Epidermal melanocyte (primary cell): ENCODE results near the gene PAX6.

Experiments
- DNase-seq: peaks from one replicate; pipeline ENCODE4 v3.0.0; 2011; ENCODE audit warnings: low spot score; ENCODE audit not compliant: insufficient read length

PAX6 gene

DNA sequence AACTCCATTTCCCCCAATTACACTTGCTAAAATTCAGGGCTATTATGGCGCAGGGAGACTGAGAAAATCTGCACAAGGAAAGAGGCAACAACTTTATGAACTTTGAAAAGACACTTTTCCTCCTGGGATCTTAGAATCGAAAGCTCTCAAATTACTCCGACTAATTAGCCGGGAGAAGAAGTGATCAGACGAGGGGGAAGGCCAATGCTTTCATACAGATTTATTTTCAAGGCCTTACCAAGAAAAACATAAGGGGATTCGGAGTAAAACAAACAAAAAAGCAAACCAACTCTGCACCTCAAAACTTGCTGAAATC is 1.6 kb downstream of the PAX6 start:
- DNase-seq, result no peak

DNA sequence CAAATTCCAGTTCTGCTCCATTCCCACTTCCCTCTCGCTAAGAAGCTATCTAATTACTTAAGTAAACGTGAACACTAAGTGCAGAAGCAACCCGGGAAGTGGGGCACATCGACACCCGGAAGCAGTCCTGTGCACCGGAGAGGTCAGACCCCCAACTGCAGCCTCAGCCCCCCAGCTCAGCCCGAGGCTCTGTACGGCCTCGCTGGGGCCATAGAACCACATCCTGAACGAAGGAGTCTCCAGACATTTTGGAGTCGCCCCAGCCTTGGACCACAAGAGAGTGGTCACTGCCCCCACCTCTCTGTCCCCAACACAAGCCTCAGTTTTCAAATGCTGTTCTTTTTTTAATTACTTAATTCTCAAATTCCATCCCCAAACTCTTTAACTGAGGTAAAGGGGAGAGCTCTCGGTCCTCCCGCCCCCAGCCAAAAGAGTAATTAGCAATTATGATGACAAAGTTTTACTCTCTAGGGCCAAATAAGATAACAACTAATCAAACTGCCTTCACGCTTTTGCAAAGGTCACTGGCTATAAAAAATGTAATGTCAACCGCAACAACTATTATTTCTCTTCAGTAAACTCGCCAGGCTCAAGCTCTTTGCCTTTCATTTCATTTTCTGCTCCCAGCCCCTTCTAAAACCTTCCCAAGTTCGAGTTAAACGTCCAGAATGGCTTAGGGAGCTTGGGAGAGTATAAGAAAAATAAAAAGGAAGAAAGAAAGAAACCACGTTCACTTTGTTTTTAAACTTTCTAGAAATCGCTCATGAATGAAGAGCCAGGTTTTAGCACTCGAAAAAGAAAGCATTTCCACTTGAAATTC is 2.2 kb downstream of the PAX6 start:
- no peak for DNase-seq

DNA sequence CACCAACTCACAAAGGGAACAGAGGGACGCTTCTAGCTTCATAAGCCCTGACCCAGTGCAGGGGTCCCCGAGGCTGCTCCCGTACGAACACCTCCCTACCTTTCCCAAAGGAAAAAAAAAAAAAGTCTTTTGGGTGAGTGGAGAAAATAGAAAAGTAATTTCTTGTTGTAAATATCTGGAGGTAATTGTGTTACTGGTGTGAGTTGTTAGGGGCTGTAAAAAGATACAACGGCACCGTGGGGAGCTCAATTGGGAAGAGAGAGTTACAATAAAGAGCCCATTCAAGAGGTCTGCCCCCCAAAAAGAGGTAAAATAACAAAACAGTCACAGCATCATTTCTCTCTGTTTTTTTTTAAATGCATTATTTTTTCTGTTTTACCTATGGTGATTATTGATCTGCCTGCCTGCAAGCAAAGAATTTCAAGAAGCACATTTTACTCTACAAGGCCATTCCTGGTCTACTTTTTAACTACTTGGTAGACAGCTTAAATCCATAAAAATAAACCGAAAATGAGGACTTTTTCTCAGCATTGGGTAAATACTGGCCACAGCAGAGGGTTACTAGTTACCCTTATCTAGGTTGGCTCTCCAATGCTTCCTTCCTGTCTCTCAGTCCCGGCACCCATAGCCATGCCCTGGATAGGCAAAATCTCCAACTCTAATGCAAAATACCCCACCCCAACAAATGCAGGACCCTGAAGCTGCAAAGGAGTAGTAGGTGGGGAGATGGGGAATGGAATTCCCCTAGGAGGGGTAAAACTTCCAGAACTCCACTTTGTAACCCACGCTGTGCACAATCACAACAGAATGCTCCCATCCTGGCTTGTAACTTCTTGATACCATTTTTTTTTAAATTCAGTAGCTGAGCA is 3.1 kb downstream of the PAX6 start:
- DNase-seq, result no peak

- no peak for DNase-seq
Measured at GRCh38 chr11:31806928-31807798, 4.0 kb downstream of the PAX6 start.

- DNase-seq, result no peak
Measured at GRCh38 chr11:31806186-31806927, 4.8 kb downstream of the PAX6 start.

DNA sequence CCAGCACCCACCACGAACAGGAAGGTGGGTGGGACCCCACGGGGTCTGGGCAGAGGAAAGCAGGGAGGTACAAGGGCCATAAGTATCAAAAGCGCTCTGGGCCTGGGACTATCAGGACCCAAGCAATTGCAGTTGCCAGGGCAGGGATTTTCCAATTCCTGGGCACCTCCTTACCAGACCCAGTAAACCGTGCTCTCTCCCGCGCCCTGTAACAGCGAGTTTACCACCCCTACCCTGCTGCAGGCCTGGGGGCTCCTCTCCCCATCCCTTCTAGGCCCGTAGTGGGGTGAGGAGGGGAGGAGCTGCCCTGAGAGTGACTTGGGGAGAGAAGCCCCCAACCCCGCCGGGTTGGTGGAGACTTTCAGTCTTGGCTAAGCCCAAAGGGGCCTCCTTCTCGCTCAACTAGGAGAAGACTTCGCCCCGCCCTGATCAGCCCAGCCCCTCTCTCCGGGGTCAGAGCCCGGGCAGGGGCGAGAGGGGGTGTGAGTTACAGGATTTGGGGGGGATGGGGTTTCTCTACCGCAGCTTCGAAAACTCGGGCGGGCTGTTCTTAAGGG is 5.4 kb downstream of the PAX6 start:
- DNase-seq, result no peak

GRCh38 chr11:31805037-31805628 is 6.0 kb downstream of the PAX6 start:
- DNase-seq, result no peak

DNA sequence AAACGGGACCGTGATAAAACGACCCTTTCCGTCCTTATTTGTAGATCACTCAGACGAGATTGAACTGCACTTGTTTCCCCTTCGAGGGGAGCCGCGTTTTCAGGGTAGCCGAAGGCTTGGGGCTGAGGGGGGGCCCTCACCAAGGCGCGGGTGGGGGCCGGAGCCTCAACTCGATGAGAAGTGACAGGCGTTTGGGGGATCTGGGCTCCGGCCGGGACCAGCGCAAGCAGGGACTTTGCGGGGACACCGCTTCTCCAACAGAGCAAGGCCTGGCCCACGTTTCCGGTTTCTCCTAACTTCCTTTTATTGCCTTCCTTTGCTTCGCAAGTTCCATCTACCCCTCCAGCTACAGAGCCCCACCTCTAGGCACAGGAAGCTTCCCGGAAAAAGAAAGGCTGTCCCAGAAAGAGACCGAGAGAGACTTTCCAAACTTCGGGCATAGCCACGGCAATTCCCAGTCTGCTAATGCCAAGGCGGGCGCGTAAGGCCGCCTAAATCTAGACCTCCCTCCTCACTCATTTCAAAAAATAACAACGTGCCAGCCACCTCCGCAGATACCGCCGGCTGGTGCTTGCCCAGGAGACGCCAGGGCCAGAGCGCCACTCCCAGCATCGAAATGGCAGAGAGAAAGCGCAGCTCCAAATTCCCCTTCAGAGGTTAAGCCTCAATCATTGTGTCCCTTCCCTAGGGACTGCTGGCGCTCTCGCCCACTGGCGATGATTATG is 6.6 kb downstream of the PAX6 start:
- no peak for DNase-seq

DNA sequence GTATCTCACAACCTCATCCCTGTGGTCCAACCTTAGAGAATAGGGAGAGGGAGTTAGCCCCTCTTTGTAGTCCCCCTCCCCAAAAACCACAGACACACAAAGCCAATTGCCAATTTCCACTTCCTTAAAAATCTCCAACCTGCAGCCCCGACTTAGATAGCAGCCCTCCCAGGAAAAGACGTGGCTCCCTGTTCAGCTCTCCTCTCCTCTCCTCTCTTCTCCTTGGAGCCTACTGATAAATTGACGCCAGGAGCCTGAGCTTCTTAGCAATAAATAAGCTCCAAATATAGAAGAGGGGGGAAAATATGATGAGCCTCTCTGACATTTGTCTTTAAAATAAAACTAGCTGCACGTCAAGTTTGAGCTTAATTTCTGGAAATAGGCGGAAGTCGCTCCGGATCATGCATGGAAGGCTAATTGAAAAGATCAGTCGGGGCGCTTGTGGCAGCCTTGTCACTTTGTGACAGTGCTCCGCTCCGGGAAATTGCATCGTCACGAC is 7.3 kb downstream of the PAX6 start:
- DNase-seq, result no peak

DNA sequence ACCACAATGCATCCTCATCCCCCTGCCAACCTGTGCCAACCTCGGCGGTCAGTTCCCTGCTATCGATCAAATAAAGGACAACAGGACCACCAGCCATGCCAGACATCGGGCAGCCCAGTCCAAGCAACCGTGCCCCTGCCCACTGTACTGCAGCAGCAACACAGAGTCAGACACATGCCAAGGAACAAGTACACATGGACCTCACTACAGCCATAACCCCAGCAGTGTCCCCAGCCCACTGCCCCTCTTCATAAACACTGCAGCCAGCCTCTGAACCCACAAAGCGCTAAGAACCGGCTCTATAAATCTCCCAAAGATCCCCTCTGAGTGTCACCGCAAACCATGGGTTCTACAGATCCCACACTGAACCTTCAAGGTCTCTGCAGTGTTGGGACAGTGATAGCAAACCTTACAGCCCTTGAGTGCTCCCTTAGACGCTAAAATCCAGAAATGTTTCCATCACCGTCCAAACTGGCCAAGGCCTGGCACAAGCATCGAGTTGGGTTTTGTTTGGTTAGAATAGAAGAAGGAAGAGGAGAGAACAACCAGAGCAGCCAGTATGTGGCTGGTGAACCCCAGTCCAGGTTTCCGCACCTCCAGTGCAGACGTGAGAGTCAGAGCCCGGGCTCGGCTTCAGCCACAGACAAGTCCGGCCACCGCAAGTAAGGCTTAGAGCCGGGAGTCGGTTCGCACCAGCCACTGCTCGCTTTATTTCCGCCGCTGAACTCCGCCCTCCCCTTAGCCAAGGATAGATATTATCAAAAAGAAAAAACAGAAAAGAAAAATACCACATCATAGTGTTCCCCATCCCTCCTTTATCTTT is 7.9 kb downstream of the PAX6 start:
- no peak for DNase-seq

DNA sequence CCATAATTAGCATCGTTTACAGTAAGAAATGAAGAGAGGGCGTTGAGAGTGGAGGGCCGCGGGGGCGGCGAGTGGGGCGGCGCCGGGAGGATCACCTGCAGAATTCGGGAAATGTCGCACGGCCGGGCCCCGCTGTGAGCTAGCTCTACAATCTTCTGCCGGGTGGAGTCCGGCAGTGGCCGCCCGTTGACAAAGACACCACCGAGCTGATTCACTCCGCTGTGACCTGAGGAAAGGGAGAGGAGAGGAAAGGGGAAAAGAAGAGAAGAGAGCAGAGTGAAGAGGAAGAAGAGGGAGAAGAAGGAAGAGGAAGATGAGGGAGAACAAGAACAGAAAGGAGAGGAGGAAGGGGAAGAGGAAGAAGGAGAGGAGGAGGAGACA is 8.5 kb downstream of the PAX6 start:
- no peak for DNase-seq

DNA sequence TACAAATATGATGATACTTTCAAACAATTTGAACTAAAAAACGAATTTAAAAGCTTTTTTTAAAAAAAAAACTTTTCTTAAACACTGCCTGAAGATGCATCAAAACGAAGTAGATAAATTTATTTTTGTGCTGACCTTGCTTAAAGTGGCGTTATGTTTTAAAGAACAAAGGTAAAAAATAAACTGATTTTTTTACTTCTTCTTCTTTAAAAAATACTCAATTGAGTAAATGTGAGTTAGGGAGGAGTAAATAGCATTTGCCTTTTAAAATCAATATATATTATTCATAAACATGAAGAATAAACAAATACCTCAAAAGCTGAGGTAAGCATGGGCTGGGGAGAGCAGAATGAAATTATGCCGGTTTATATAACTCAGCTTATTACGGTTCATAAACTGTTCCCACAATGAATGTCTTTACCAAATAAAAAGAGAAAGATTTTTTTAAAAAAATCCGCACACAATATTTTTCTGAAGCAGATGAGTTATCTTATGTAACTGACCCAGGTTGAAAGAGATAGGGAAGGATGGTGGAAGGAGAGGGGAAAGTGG is 9.0 kb downstream of the PAX6 start:
- no peak for DNase-seq

- no peak for DNase-seq
Measured at GRCh38 chr11:31801298-31801702, 9.8 kb downstream of the PAX6 start.

DNA sequence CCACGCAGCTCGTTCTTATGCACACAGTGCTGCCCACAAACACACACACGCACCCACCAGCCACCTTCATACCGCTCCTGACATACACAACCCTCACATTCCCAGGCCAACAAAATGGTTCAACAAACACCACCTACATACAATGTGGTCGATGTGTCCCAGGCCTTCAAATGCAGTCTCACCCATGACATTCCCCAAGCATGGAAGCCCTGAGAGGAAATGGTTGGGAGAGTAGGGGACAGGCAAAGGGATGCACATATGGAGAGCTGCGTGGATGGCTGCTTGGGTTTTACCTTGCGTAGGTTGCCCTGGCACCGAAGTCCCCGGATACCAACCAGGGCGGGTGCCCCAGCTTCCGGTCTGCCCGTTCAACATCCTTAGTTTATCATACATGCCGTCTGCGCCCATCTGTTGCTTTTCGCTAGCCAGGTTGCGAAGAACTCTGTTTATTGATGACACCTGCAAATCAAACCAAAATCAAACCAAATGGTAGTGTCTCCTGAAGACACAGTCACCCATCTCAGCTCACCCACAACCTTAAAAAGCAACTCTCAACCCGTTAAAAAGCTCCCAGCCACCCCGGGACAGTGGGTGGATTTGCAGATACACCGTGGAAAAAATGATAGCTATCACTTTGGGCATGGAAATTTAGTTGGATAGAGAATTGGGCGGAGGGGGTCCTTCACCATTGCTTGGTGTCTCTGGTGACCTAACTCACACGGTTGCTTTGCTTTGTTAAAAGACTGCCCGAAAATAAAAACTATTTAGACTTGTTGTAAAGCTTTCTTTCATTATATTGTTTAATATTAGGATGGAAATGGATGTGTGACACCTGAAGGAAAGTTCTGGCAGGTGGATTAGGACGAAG is 10.5 kb downstream of the PAX6 start:
- DNase-seq, result no peak

DNA sequence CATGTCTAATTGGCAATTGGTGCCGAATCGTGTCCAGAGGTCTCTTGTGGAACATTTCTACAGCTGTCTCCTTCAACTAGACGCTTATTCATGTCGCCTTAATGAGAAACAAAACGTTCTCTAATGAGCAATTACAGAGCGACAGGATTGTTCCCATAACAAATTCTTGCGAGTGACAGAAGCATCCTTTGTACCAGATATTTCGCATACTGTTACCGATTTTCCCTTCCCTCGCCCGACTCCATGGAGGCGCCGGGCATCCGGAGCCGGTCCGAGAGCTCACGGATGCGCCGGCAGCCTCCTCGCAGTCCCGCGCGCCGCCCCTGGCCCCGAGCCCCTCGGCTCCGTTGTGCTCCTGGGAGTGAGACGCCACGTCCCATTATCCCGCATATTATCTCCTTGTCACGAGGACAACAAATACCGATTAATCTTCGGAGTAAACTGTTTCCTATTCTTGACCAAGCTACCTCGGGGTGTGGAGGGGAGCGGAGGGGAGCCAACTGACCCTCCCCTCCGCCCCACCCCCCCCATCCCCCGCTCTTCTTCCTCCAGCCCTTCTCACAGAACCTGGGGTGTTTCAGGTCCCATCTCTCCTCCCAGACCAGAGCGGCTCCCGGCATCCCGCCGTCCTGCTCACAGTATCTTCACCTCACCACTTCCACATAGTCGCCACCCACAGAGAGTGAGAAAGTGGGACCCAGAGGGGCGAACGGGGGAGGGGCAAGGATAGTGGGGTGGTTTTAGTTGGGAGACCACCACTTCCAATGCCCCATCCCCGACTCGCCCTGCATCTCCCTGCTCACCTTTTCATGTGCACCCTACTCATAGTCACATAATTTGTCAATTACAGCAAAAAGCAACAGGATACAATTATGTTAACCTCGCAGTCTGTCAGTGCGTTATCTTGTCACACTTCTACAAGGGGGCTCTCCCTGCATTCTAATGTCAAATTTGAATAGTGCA is 11.4 kb downstream of the PAX6 start:
- no peak for DNase-seq
